MM.1S (cell line): ENCODE results near the gene CRTAP.

Source experiments
- DNase-seq: peaks from one replicate; pipeline ENCODE4 v3.0.0-alpha.2; 2015
- H2AFZ ChIP-seq: fragments of 300-600 bp; sonication (generic); 2 replicates; pipeline ENCODE4 v1.6.0; 2016; ENCODE audit warnings: antibody characterized with exemption, low read length
- H3F3A ChIP-seq: fragments of 300-600 bp; sonication (generic); 2 replicates; pipeline ENCODE4 v1.6.1; 2016; ENCODE audit warnings: mild to moderate bottlenecking, antibody characterized with exemption, low read length, moderate library complexity, mixed read lengths; ENCODE audit not compliant: insufficient read depth
- H3K27ac ChIP-seq: fragments of 300-600 bp; sonication (generic); 2 replicates; pipeline ENCODE4 v1.5.1; 2016; ENCODE audit warnings: mild to moderate bottlenecking, low read length
- H3K27me3 ChIP-seq: fragments of 300-600 bp; sonication (generic); replicated peaks from 2 replicates; pipeline ENCODE4 v1.6.0; 2016; ENCODE audit warnings: low read length; ENCODE audit not compliant: insufficient read depth
- H3K36me3 ChIP-seq: fragments of 300-600 bp; sonication (generic); replicated peaks from 2 replicates; pipeline ENCODE4 v1.6.1; 2016; ENCODE audit warnings: mild to moderate bottlenecking, low read length, mixed read lengths; ENCODE audit not compliant: insufficient read depth
- H3K4me1 ChIP-seq: fragments of 300-600 bp; sonication (generic); 2 replicates; pipeline ENCODE4 v1.6.1; 2016; ENCODE audit warnings: low read length, mixed read lengths
- H3K4me2 ChIP-seq: fragments of 300-600 bp; sonication (generic); 2 replicates; pipeline ENCODE4 v1.6.0; 2016; ENCODE audit warnings: low read depth, low read length
- H3K4me3 ChIP-seq: fragments of 300-600 bp; sonication (generic); 2 replicates; pipeline ENCODE4 v1.5.1; 2016; ENCODE audit warnings: low read length, mixed read lengths
- H3K79me2 ChIP-seq: fragments of 300-600 bp; sonication (generic); 2 replicates; pipeline ENCODE4 v1.6.1; 2016; ENCODE audit warnings: mixed run types, low read length, mixed read lengths
- H3K9ac ChIP-seq: fragments of 300-600 bp; sonication (generic); 2 replicates; pipeline ENCODE4 v1.6.1; 2016; ENCODE audit warnings: low read length, mixed read lengths
- H3K9me2 ChIP-seq: fragments of 300-600 bp; sonication (generic); replicated peaks from 2 replicates; pipeline ENCODE4 v1.6.1; 2016; ENCODE audit warnings: mild to moderate bottlenecking, low read length, mixed read lengths; ENCODE audit not compliant: insufficient read depth
- H3K9me3 ChIP-seq: fragments of 300-600 bp; sonication (generic); replicated peaks from 2 replicates; pipeline ENCODE4 v1.6.1; 2016; ENCODE audit warnings: mild to moderate bottlenecking, low read length, mixed read lengths; ENCODE audit not compliant: insufficient read depth
- H4K20me1 ChIP-seq: fragments of 300-600 bp; sonication (generic); 2 replicates; pipeline ENCODE4 v1.6.1; 2016; ENCODE audit warnings: mild to moderate bottlenecking, low read length, moderate library complexity, mixed read lengths; ENCODE audit not compliant: insufficient read depth
- CTCF ChIP-seq: fragments of 300-600 bp; sonication (generic); IDR thresholded peaks from 2 replicates; pipeline ENCODE4 v1.5.1; 2016; ENCODE audit warnings: antibody characterized with exemption, low read length, mixed read lengths
- EZH2 ChIP-seq: fragments of 300-600 bp; sonication (generic); optimal IDR thresholded peaks from 2 replicates; pipeline ENCODE3; 2017; ENCODE audit warnings: low read depth, mild to moderate bottlenecking, antibody characterized with exemption, low read length, mixed read lengths
- EZH2phosphoT487 ChIP-seq: fragments of 300-600 bp; sonication (generic); IDR thresholded peaks from 2 replicates; pipeline ENCODE4 v1.6.1; 2018; ENCODE audit warnings: antibody characterized with exemption, low read length

Gene CRTAP

GRCh38 chr3:33124638-33125037 lies 10.8 kb downstream of the CRTAP start:
- H2AFZ ChIP-seq, result no peak overlapping the region
- no peaks in the 10 kb centered on the region for H3F3A ChIP-seq
- no peaks in the 10 kb centered on the region for H3K4me1 ChIP-seq
- H3K79me2 ChIP-seq, result no peaks in the 10 kb centered on the region
- H3K36me3 ChIP-seq, result no peaks in the 10 kb centered on the region
- no peak for DNase-seq
- TF ChIP-seq EZH2, result no peak
- no peak for TF ChIP-seq EZH2phosphoT487
- no peak for TF ChIP-seq CTCF
- H3K9me3 ChIP-seq, result no peaks in the 10 kb centered on the region
- no peak overlapping the region for H3K4me3 ChIP-seq
- no peak overlapping the region for H3K9ac ChIP-seq
- no peaks in the 10 kb centered on the region for H3K27me3 ChIP-seq
- no peak overlapping the region for H3K27ac ChIP-seq
- H3K9me2 ChIP-seq, result no peaks in the 10 kb centered on the region
- no peak overlapping the region for H3K4me2 ChIP-seq
- H4K20me1 ChIP-seq, result no peaks in the 10 kb centered on the region

GRCh38 chr3:33125840-33126239 lies 12.0 kb downstream of the CRTAP start:
- no peaks in the 10 kb centered on the region for H3K9me3 ChIP-seq
- no peak overlapping the region for H3K27ac ChIP-seq
- no peaks in the 10 kb centered on the region for H3K27me3 ChIP-seq
- no peak overlapping the region for H3K4me3 ChIP-seq
- no peaks in the 10 kb centered on the region for H3K9me2 ChIP-seq
- no peak overlapping the region for H3K9ac ChIP-seq
- H2AFZ ChIP-seq, result no peak overlapping the region
- no peaks in the 10 kb centered on the region for H3F3A ChIP-seq
- no peak overlapping the region for H3K4me2 ChIP-seq
- no peaks in the 10 kb centered on the region for H4K20me1 ChIP-seq
- TF ChIP-seq EZH2phosphoT487 (no peak), EZH2 (no peak), CTCF (no peak)
- DNase-seq, result no peak
- no peaks in the 10 kb centered on the region for H3K79me2 ChIP-seq
- H3K36me3 ChIP-seq, result no peaks in the 10 kb centered on the region
- no peaks in the 10 kb centered on the region for H3K4me1 ChIP-seq

GRCh38 chr3:33128706-33129105 lies 14.9 kb downstream of the CRTAP start:
- H3K4me2 ChIP-seq, result no peak overlapping the region
- H3K4me3 ChIP-seq, result no peak overlapping the region
- 0 out of 2 replicates have a peak, but pooled peaks cover under 1% of the 10 kb centered on the region for H3F3A ChIP-seq
- H3K9me3 ChIP-seq, result no peaks in the 10 kb centered on the region
- H4K20me1 ChIP-seq, result no peaks in the 10 kb centered on the region
- no peak overlapping the region for H3K9ac ChIP-seq
- H2AFZ ChIP-seq, result no peak overlapping the region
- no peak for DNase-seq
- TF ChIP-seq EZH2 (no peak), CTCF (no peak), EZH2phosphoT487 (no peak)
- H3K79me2 ChIP-seq, result no peaks in the 10 kb centered on the region
- H3K9me2 ChIP-seq, result no peaks in the 10 kb centered on the region
- no peak overlapping the region for H3K27ac ChIP-seq
- H3K27me3 ChIP-seq, result no peaks in the 10 kb centered on the region
- no peaks in the 10 kb centered on the region for H3K36me3 ChIP-seq
- H3K4me1 ChIP-seq, result peaks cover 8% of the 10 kb centered on the region
